ENCODE results near the gene SCN2B.

SCN2B gene

GRCh38 chr11:118151431-118151830 is 25.0 kb downstream of the SCN2B start:
- no peak for TF ChIP-seq CTCF (IDR thresholded peaks at IDR 0.05)
- TF ChIP-seq ZFX (IDR thresholded peaks at IDR 0.05; ENCODE audit: borderline replicate concordance): no peak
- H3K27ac ChIP-seq: no peak overlapping the region

GRCh38 chr11:118149493-118149892 is 26.9 kb downstream of the SCN2B start:
- H3K27ac ChIP-seq: no peak overlapping the region
- no peak for TF ChIP-seq CTCF (IDR thresholded peaks at IDR 0.05)
- TF ChIP-seq ZFX (IDR thresholded peaks at IDR 0.05; ENCODE audit: borderline replicate concordance): no peak

- H3K27ac ChIP-seq: no peak overlapping the region
- TF ChIP-seq ZFX (IDR thresholded peaks at IDR 0.05; ENCODE audit: borderline replicate concordance): no peak
- TF ChIP-seq CTCF (IDR thresholded peaks at IDR 0.05): no peak
These were observed 27.6 kb downstream of the SCN2B start for GRCh38 chr11:118148856-118149255.

GRCh38 chr11:118148240-118148639 is 28.2 kb downstream of the SCN2B start:
- H3K27ac ChIP-seq: no peak overlapping the region
- TF ChIP-seq CTCF (IDR thresholded peaks at IDR 0.05) (no peak), ZFX (IDR thresholded peaks at IDR 0.05; ENCODE audit: borderline replicate concordance) (no peak)

- TF ChIP-seq ZFX (IDR thresholded peaks at IDR 0.05; ENCODE audit: borderline replicate concordance) (no peak), CTCF (IDR thresholded peaks at IDR 0.05) (no peak)
- no peak overlapping the region for H3K27ac ChIP-seq
These were observed 28.9 kb downstream of the SCN2B start for GRCh38 chr11:118147502-118147901.

GRCh38 chr11:118146554-118146953 is 29.9 kb downstream of the SCN2B start:
- TF ChIP-seq ZFX (IDR thresholded peaks at IDR 0.05; ENCODE audit: borderline replicate concordance) (no peak), CTCF (IDR thresholded peaks at IDR 0.05) (no peak)
- no peak overlapping the region for H3K27ac ChIP-seq

GRCh38 chr11:118145285-118146227 is 30.9 kb downstream of the SCN2B start:
- no peak overlapping the region for H3K27ac ChIP-seq
- TF ChIP-seq CTCF (IDR thresholded peaks at IDR 0.05): peak; percentile 83
- no peak for TF ChIP-seq ZFX (IDR thresholded peaks at IDR 0.05; ENCODE audit: borderline replicate concordance)

All from 22Rv1 (cell line).